ENCODE data around the gene CMIP. TPM values are rescaled to one million over a fixed set of nuclear protein-coding genes. Genes with fewer than 3 reads are reported as not detected.
A peak's percentile ranks its signal among the peaks of the same experiment; 100 is the strongest.

CMIP gene
- total RNA-seq, 4 donors from 2014 or later = 15.5 to 65.9 (median 20.2) TPM

GRCh38 chr16:81492965-81493754, 48.6 kb downstream of the CMIP start:
- peaks cover 52 to 79% of the 10 kb centered on the region in 2 donors for H3K4me1 ChIP-seq
- WGBS, 2 donors = 80 to 87% methylated on average over 29 of the region's 29 CpGs
- H3K27ac ChIP-seq = peak overlapping the region; percentile 44 to 66 (median 49)

DNA sequence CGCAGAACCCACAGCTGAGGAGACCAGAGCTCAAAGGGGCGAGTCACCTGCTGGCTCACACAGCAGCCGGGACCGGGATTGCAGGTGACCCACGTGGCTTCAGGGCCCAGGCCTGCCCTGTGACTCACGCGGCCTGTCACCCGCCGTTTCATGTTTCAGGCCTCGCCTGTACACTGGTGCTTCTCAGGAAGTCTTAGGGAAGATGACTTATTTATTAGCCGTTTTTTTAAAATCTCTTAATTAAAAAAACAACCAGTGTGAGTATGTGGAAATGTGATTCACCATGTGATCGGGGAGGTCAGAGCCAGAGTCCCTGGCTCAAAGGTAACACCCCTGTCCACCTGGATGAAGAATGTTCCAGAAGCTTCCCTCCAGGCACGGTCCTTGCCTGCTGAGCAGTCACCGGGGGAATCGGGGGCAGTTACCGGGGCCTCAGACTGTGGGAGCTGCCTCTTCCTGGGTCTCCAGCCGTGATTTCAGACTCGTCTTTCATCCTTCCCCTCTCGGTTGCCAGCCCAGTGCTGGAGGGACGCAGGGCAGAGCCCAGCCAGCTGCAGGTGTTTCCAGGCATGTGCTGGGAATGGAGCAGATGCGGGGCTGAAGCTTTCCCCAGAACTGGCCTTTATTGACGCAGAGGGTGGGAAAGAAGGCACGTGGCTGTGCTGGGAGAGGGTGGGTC, 49.3 kb downstream of the CMIP start:
- Histone ChIP-seq H3K9me3 (no peaks in the 10 kb centered on the region), H3K27ac (peak overlapping the region in 2 of 3 donors; percentile 34 to 66), H3K4me1 (peaks cover 52 to 77% of the 10 kb centered on the region in 2 donors), H3K4me3 (replicated peaks in 1 of 3) (no peak overlapping the region), H3K36me3 (no peaks in the 10 kb centered on the region), H3K27me3 (no peaks in the 10 kb centered on the region)
- intact Hi-C loops (cut with DNase I) = no loop called here
- TF ChIP-seq, protein P1, sequence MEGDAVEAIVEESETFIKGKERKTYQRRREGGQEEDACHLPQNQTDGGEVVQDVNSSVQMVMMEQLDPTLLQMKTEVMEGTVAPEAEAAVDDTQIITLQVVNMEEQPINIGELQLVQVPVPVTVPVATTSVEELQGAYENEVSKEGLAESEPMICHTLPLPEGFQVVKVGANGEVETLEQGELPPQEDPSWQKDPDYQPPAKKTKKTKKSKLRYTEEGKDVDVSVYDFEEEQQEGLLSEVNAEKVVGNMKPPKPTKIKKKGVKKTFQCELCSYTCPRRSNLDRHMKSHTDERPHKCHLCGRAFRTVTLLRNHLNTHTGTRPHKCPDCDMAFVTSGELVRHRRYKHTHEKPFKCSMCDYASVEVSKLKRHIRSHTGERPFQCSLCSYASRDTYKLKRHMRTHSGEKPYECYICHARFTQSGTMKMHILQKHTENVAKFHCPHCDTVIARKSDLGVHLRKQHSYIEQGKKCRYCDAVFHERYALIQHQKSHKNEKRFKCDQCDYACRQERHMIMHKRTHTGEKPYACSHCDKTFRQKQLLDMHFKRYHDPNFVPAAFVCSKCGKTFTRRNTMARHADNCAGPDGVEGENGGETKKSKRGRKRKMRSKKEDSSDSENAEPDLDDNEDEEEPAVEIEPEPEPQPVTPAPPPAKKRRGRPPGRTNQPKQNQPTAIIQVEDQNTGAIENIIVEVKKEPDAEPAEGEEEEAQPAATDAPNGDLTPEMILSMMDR (IDR thresholded peaks at IDR 0.05) = no peak
- no peak for TF ChIP-seq POLR2A (IDR thresholded peaks at IDR 0.05)
- 70 to 73% methylated on average over 21 to 22 of the region's 23 CpGs for WGBS, 2 donors
- DNase-seq = peak; percentile 48 to 57

More at GRCh38 chr16:81492965-81493754, 48.6 kb downstream of the CMIP start:
- Histone ChIP-seq H3K9me3 (no peaks in the 10 kb centered on the region), H3K4me3 (replicated peaks in 1 of 3) (no peak overlapping the region), H3K36me3 (no peaks in the 10 kb centered on the region), H3K27me3 (no peaks in the 10 kb centered on the region)
- TF ChIP-seq, protein P1 (IDR thresholded peaks at IDR 0.05) = no peak
- no peak for TF ChIP-seq POLR2A (IDR thresholded peaks at IDR 0.05)
- intact Hi-C loops (cut with DNase I) = no loop called here
- no peak for DNase-seq

GRCh38 chr16:81494434-81494806, 49.8 kb downstream of the CMIP start:
- H3K27me3 ChIP-seq = no peaks in the 10 kb centered on the region
- WGBS, 2 donors = 74 to 97% methylated on average over 2 to 7 of the region's 10 CpGs
- peak overlapping the region in 2 of 3 donors; percentile 17 to 66 for H3K27ac ChIP-seq
- peaks cover 49 to 72% of the 10 kb centered on the region in 2 donors for H3K4me1 ChIP-seq
- intact Hi-C loops (cut with DNase I) = no loop called here
- H3K4me3 ChIP-seq (replicated peaks in 1 of 3) = no peak overlapping the region
- TF ChIP-seq, protein P1 (IDR thresholded peaks at IDR 0.05) = no peak
- TF ChIP-seq POLR2A (IDR thresholded peaks at IDR 0.05) = no peak
- no peak for DNase-seq
- H3K9me3 ChIP-seq = no peaks in the 10 kb centered on the region
- H3K36me3 ChIP-seq = no peaks in the 10 kb centered on the region

DNA sequence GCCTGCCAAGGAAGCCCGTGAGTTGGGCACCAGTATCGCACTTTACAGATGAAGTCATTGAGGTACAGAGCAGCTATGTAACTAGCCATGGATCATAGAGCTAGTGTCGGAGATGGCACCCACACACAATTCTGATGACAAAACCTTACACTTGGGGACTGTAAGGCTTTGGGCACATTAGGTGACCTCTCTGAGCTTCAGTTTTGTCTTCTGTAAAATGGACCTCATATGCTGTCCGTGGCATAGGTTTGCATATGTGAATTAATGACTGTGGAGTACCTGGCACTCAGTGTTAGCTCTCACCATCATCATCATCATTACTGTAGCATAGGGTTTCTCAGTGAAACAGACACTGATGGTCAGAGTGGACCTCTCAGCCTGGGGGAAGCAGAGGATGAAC, 50.3 kb downstream of the CMIP start:
- no peak for DNase-seq
- WGBS, 2 donors = 94 to 95% methylated on average over 4 of the region's 4 CpGs
- H3K4me1 ChIP-seq = peaks cover 45 to 72% of the 10 kb centered on the region in 2 donors
- peak overlapping the region in 2 of 3 donors; percentile 17 to 66 for H3K27ac ChIP-seq
- H3K9me3 ChIP-seq = no peaks in the 10 kb centered on the region
- H3K36me3 ChIP-seq = no peaks in the 10 kb centered on the region
- no peak overlapping the region for H3K4me3 ChIP-seq (replicated peaks in 1 of 3)
- intact Hi-C loops (cut with DNase I) = no loop called here
- TF ChIP-seq POLR2A (IDR thresholded peaks at IDR 0.05) = no peak
- TF ChIP-seq, protein P1 (IDR thresholded peaks at IDR 0.05) = no peak
- no peaks in the 10 kb centered on the region for H3K27me3 ChIP-seq

All from thyroid gland (tissue), 4 donors.